Esophagus squamous epithelium (tissue), 5 donors: ENCODE data around the gene WDR76. TPM values are rescaled to one million over a fixed set of nuclear protein-coding genes. Genes with fewer than 3 reads are reported as not detected.
"Not testable (repeated sequence)": the region's sequence is repeated elsewhere in the genome, so short reads cannot be mapped to it uniquely, and the experiment has no call there.

Experiments used
- DNase-seq: peaks from one replicate; lab custom pipeline; 2025; lab: John Stamatoyannopoulos, UW
- H3K27ac ChIP-seq, 4 donors: fragments of 200-600 bp; sonication (generic); one replicate each; pipeline ENCODE4 v1.5.1; 2016 to 2019; ENCODE audit warnings: mild to moderate bottlenecking in 1 of 4
- H3K27me3 ChIP-seq, 4 donors: fragments of 200-600 bp; sonication (generic); 1 replicate in 3 of 4; 2 replicates in 1 of 4; pipeline versions ENCODE4 v1.5.1 to v1.6.0; 2017 to 2021; ENCODE audit warnings: antibody characterized with exemption in 1 of 4
- H3K36me3 ChIP-seq, 3 donors: fragments of 200-600 bp; sonication (generic); one replicate each; pipeline ENCODE4 v1.5.1; 2016 to 2019
- H3K4me1 ChIP-seq, 3 donors: fragments of 200-600 bp; sonication (generic); one replicate each; pipeline ENCODE4 v1.5.1; 2017 to 2019
- H3K4me3 ChIP-seq, 4 donors: fragments of 200-600 bp; sonication (generic); 1 replicate in 3 of 4; 2 replicates in 1 of 4; pipeline ENCODE4 v1.5.1; 2016 to 2019; ENCODE audit warnings: mild to moderate bottlenecking in 2 of 4, moderate library complexity in 1 of 4
- H3K9me3 ChIP-seq, 3 donors: fragments of 200-600 bp; sonication (generic); one replicate each; pipeline ENCODE4 v1.5.1; 2016 to 2019
- CTCF ChIP-seq, 6 experiments: fragments of 450-650 bp in 4 of 6; fragments of 200-600 bp in 2 of 6; sonication (generic) in 2 of 6; IDR thresholded peaks; one replicate each; pipeline ENCODE4 v1.5.1; 2016 to 2019; ENCODE audit warnings: antibody characterized with exemption in 6 of 6, mild to moderate bottlenecking in 4 of 6, moderate library complexity in 4 of 6
- POLR2A ChIP-seq, 4 donors: fragments of 450-650 bp; IDR thresholded peaks; one replicate each; pipeline ENCODE4 v1.6.1; 2017; ENCODE audit warnings: antibody characterized with exemption in 4 of 4, mild to moderate bottlenecking in 4 of 4, moderate library complexity in 3 of 4
- WGBS, 2 donors: methylation state at CpG; one replicate each; pipeline ENCODE4 v1.1.5; 2018; 5-methylcytosine and 5-hydroxymethylcytosine counted together
- intact Hi-C: fragments of 100-400 bp; cut with DNase I; formaldehyde crosslinking; loops from one replicate; pipeline ENCODE4 v1.15.0; 2022
- total RNA-seq, 4 donors: library from RNA; depleted of rRNA; stranded (reverse); fragments of >200 nt; gene quantifications; one replicate each; pipeline ENCODE4 v1.1.0, GENCODE V29; 2016
- donor health status: DM: yes; HTN: yes; CAD: no.

Gene WDR76
- total RNA-seq, 4 donors from 2014 or later, result 4.6 to 15.8 (median 10.3) TPM

GRCh38 chr15:43831519-43832052, 4.8 kb downstream of the WDR76 start:
- H3K4me3 ChIP-seq, H3K9me3 ChIP-seq, intact Hi-C loops, H3K27me3 ChIP-seq, H3K27ac ChIP-seq, DNase-seq: not testable (repeated sequence)
- 81 to 85% methylated on average over 14 of the region's 14 CpGs for WGBS, 2 donors
- H3K36me3 ChIP-seq, result peaks cover 0 to 26% (median 0%) of the 10 kb centered on the region in 3 donors
- peaks cover 3 to 27% (median 10%) of the 10 kb centered on the region in 3 donors for H3K4me1 ChIP-seq

GRCh38 chr15:43832485-43832884, 5.7 kb downstream of the WDR76 start:
- H3K36me3 ChIP-seq, result peaks cover 0 to 33% (median 0%) of the 10 kb centered on the region in 3 donors
- H3K27ac ChIP-seq, H3K4me3 ChIP-seq, intact Hi-C loops, H3K9me3 ChIP-seq, DNase-seq, H3K27me3 ChIP-seq: not testable (repeated sequence)
- 76 to 93% methylated on average over 4 to 5 of the region's 6 CpGs for WGBS, 2 donors
- peaks cover 3 to 18% (median 7%) of the 10 kb centered on the region in 3 donors for H3K4me1 ChIP-seq

- intact Hi-C loops, result no loop called here
Observed at GRCh38 chr15:43845421-43845820, 18.6 kb downstream of the WDR76 start.

GRCh38 chr15:43851251-43851650, 24.4 kb downstream of the WDR76 start:
- intact Hi-C loops, result no loop called here
- WGBS, 2 donors, result 96 to 98% methylated on average over 3 of the region's 3 CpGs
- no peaks in the 10 kb centered on the region for H3K9me3 ChIP-seq
- no peak for DNase-seq
- peaks cover 0 to 77% (median 0%) of the 10 kb centered on the region in 3 donors for H3K36me3 ChIP-seq
- H3K4me1 ChIP-seq, result no peaks in the 10 kb centered on the region
- H3K27ac ChIP-seq, result no peak overlapping the region
- no peaks in the 10 kb centered on the region for H3K27me3 ChIP-seq
- H3K4me3 ChIP-seq, result no peak overlapping the region
- TF ChIP-seq CTCF (IDR thresholded peaks at IDR 0.05) (no peak), POLR2A (IDR thresholded peaks at IDR 0.05) (no peak)

More at GRCh38 chr15:43845421-43845820, 18.6 kb downstream of the WDR76 start:
- Histone ChIP-seq H3K9me3 (no peaks in the 10 kb centered on the region), H3K27me3 (no peaks in the 10 kb centered on the region), H3K27ac (no peak overlapping the region), H3K36me3 (peaks cover 0 to 81% (median 5%) of the 10 kb centered on the region in 3 donors), H3K4me1 (no peaks in the 10 kb centered on the region), H3K4me3 (no peak overlapping the region)
- no peak for DNase-seq
- TF ChIP-seq CTCF (IDR thresholded peaks at IDR 0.05), result no peak
- TF ChIP-seq POLR2A (IDR thresholded peaks at IDR 0.05), result no peak

GRCh38 chr15:43852607-43853006, 25.8 kb downstream of the WDR76 start:
- no peaks in the 10 kb centered on the region for H3K4me1 ChIP-seq
- no peak for TF ChIP-seq POLR2A (IDR thresholded peaks at IDR 0.05)
- TF ChIP-seq CTCF (IDR thresholded peaks at IDR 0.05), result no peak
- DNase-seq, result no peak
- H3K27me3 ChIP-seq, result no peaks in the 10 kb centered on the region
- no peak overlapping the region for H3K27ac ChIP-seq
- WGBS, 2 donors, result 100% methylated on average over 4 of the region's 4 CpGs
- H3K36me3 ChIP-seq, result peaks cover 0 to 74% (median 0%) of the 10 kb centered on the region in 3 donors
- intact Hi-C loops, result no loop called here
- no peak overlapping the region for H3K4me3 ChIP-seq
- no peaks in the 10 kb centered on the region for H3K9me3 ChIP-seq

GRCh38 chr15:43854801-43855200, 28.0 kb downstream of the WDR76 start:
- Histone ChIP-seq H3K4me3 (no peak overlapping the region), H3K4me1 (no peaks in the 10 kb centered on the region), H3K9me3 (no peaks in the 10 kb centered on the region), H3K27ac (no peak overlapping the region), H3K27me3 (no peaks in the 10 kb centered on the region), H3K36me3 (peaks cover 0 to 84% (median 0%) of the 10 kb centered on the region in 3 donors)
- DNase-seq, result no peak
- intact Hi-C loops, result no loop called here
- TF ChIP-seq CTCF (IDR thresholded peaks at IDR 0.05), result no peak
- no peak for TF ChIP-seq POLR2A (IDR thresholded peaks at IDR 0.05)
- WGBS, 2 donors, result 83 to 87% methylated on average over 6 of the region's 6 CpGs
